Endometrial microvascular endothelial cells (primary cell): Measurements from ENCODE around the gene GSPT2. TPM values are rescaled to one million over a fixed set of nuclear protein-coding genes. Genes with fewer than 3 reads are reported as not detected.

Experiments
- total RNA-seq: library from RNA; depleted of rRNA; stranded (reverse); fragments of >200 nt; gene quantifications from one replicate; pipeline ENCODE4 v1.2.3, GENCODE V29; 2015; ENCODE audit errors: inconsistent ontology term

The GSPT2 gene
- total RNA-seq, 1 donor from 2014 or later = 6.3 TPM

Other genes starting within 250 kb of the GSPT2 start
- 4.1 TPM for gene NUDT11, start 246.8 kb upstream of the GSPT2 start, total RNA-seq
- gene CENPVL3, start 124.5 kb upstream of the GSPT2 start, total RNA-seq = not detected
- not detected for gene CENPVL2, start 60.6 kb upstream of the GSPT2 start, total RNA-seq
- gene CENPVL1, start 32.9 kb upstream of the GSPT2 start, total RNA-seq = not detected
- gene MAGED1, start 150.2 kb downstream of the GSPT2 start, total RNA-seq = 122 TPM